Stimulated activated CD4-positive, alpha-beta T cell treated with anti-CD3 and anti-CD28 coated beads, Interleukin-12 subunit alpha, Interleukin-12 subunit beta, amount 100 ng/mL, for 24 hours (primary cell): ENCODE results near the gene ZEB2.

Experiments
- DNase-seq, 2 experiments: peaks; one replicate each; pipeline ENCODE4 v3.0.0-alpha.2; 2020; ENCODE audit warnings: low read depth in 2 of 2

Gene ZEB2

DNA sequence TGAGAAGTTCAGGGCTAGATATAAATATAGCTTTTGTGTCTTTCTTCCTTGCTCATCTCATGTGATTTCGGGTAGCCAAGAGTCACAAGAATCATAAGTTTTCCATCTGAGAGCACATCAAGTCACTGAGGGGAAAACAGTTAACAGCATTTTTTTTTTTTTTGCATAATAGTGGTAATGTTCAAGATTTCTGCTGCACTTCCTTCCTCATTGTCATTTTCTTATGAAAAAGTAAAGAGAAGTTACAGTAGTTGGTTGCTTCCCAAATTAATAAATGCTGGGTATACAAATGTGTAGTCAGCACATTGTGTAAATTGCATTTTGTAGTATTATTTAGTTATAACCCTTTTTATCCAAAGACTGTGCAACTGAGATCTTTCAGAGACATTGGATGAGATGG, 93.6 kb downstream of the ZEB2 start:
- no peak for DNase-seq

DNA sequence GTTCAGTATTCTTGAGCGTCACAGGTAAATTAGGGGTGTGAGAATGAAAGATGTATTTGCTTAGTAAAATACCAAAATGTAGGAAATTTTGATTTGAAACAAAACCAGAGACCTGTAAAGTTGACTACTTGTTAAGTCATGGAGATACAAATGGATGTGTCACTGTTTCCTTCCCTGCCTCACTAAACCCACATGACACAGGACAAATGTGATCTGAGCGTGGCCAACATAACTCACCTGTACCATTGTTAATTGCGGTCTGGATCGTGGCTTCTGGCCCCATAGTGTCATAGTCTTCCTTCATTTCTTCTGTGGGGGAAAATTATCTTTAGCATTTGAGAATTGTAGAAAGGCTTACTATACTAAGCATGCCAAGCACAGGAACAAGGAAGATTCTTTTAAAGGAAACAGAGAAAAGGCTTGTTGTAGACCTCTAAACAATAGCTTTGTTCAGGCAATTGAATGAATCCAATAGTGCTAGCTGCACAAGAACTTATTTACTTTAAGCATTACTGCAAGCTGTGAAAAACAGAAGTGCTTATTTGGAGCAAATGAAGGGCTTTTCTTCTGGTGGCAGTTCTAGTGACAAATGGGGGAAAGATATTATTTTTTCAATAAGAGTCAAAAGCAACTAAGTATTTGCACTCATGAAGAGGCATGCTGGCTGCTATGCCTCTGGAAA, 95.2 kb downstream of the ZEB2 start:
- DNase-seq, result peak in 1 of 2 experiments; percentile 4

DNA sequence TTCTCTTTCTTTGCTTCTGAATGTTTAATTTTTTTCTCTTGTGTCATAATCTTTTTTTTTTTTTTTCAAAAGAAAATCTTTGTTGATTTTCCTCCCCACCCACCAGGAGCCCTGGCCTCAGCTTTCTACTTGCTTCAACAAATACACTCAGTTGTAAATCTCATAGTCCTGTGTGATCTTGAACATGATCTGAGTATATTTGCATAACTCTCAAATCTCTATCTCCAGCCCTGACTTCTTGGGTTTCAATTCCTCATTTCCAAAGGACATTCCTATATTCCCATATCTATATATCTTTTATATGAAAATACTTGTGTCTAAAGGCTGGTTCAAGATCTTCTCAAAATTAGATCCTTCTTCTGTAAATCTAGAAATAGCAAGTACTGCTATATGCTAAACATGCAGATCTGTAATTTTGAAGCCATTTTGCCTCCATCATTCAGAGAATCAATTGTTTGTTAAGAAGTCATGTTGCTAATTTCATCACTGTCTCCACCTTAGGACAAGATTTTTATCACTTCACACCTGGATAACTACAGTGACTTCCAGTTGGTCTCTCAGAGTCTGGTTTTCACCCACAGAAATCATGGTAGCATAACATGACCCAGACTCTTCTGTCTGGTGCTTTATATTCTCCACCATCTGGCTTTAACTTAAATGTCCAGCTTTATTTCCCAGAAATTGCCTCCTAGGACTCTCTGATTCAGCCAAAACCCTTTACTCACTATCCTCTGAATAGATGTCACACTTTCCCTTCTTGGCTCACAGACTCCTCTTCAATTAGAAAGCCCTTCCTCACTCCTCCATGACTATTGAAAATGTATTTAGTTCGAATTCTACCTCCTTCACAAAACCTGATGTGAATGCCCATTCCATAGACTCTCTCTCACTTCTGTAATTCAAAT, 98.1 kb downstream of the ZEB2 start:
- DNase-seq, result no peak

DNA sequence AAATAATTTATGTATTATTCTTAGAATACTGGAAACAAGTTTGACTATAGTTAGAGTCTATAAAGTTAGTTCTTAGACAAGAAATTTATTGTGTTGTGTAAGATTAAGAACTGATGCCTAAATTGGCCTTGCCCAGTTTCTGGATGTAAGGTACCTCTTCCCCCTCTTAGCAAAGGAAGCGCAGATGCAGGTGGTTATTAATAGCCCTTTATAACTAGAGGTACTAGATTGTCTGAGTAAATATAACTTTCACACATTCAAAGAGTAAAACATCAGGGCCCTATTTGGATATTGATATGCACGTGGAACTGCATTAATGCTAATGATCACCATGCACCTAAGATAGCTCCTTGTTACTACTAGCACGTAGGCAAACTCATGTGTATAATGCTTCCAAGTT, 100.7 kb downstream of the ZEB2 start:
- DNase-seq, result no peak

DNA sequence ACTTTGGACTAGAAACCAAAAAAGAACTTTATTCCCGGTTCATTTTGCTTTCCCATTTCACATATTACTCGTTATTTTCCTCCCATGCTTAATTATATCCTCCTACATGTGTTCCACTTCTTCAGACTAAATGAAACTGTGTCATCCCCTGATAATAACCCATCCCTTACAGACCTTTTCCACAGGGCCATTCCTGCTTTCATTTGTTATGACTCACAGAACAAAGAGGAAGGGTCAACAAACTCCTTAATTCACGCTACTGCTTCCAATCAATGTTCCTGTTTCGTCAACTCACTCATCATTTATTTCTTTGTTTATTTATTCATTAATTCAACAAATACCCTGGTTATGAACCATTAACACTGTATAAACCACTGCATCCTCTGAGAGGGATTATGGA, 104.5 kb downstream of the ZEB2 start:
- DNase-seq, result no peak

DNA sequence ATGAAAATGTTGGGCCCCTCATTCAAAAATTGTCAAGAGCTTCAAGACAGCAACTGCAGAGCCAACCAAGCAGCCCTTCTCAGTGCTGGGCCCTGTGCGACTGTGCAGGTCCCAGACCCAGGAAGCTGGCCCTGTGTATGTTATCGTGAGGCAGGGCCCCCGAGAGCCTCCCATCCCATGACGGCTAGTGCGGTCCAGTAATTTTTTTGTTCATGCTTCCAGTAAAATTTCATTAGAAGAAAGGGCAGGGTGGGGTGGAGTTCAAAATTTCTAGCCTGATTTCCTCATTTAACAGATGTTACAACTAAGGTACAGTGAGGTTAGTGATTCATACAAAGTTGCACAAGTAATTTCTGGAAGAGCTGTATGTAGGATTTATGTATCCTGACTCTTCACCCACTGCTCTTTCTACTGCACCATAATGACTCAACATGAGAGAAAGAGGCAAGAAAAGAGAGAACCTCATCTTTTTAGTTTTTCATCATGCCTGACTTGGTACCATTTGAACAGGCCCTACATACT, 105.5 kb downstream of the ZEB2 start:
- peak in 1 of 2 experiments; percentile 8 for DNase-seq

DNA sequence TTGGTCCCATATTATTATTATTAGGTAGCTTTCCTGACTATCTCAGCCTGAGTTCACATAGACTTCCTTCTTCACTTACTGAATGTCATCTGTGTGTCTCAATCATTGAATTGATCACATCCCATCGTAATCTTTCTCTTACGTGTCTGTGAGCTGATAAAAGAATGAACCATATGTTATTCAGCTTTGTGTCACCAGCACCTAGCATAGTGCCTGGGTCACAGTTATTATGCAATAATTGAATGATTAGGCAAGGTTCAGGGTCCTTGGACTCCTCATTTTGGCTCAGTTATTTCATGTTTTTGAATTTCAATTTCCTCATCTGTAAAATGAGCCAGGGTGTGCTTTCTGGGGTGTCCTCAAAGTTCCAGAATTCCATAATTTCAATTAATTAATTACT, 107.2 kb downstream of the ZEB2 start:
- DNase-seq, result no peak

DNA sequence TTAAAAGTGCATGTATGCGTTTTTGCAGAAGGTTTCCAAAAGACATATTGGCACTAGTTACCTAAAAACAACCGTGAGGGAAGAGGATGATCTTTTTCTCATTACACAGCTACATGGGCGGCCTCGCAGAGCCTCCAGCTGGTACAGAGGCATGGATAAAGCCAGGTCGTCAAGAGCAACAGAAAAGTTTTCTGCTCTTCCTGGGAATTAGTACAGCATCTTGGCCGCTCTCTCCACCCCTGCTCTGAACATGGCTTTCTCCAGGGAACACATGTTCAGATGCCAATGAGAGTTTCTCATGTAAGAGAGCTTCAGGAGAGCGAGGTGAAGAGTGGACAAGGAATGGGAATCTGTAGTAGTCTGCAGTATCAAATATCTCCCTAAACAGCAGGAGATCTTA, 108.4 kb downstream of the ZEB2 start:
- DNase-seq, result no peak

DNA sequence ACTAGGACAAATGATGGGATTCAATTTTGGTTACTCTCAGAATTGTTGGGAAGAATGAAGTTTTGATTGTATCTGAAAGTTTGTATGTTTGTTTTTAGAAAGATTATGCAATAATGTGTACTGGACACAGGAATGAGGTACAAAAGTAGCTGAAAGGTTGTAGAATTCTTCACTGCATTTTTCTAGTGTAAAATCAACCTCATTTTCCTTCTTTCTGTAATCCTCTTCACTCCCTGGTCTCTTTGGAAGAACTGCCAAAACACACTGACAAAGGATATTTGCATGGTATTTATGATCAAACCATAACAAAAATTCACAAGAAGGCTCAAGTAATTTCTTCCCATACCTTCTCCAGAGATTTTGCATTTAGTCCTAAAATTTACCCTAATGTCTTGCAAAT, 110.7 kb downstream of the ZEB2 start:
- no peak for DNase-seq

DNA sequence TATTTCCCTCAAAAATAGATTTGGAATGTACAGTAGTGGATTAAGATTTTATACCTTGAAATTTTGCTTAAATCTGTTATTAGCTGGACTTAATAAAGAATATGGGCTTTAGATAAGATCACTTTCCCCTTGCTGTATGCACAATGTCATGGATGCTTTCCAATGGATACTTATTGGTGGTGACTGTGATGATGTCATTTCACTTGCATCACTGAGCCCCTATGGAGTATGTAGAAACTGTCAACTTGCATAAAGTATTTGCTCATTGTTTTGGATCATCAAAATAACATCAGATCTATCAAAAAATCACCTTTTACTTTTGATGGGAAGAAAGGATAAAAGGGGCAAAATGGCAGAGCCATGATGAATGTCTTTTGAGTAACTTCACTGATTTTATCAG, 112.7 kb downstream of the ZEB2 start:
- no peak for DNase-seq

DNA sequence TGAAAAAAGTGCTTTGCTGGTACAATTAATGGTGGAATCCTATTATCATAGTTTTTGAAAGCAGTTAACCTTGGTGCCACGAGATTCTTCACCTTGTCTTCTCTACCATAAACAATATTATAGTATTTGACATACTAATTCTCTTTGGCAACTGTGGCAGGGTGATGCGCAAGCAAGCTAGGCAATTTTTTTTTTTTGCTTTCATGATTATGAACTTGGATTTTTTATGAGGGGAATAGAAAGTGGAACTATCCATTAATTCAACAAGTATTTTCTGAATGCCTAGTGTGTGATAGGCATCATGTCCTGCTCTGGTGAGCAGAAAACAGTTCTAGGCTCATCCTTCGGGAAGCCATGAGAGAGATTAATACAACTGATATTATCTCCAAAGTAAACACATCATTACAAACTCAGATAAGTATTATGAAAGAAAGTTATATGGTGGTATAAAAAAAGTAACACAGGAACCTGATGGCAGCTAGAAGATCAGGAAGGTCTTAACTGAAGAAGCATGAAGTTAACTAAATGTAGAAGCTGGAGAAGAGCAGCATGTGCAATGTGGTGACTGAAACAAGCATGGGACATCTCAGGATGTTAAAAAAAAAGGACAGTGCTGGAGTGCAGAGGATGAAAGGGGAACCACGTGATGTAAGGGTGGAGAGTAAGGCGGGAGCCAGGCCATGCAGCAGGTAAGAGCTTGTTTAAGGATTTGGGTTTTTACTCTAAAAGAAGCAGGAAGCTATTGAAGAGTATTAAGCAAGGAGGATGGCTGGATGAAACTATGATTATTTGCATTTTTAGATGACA, 113.7 kb downstream of the ZEB2 start:
- DNase-seq, result no peak

DNA sequence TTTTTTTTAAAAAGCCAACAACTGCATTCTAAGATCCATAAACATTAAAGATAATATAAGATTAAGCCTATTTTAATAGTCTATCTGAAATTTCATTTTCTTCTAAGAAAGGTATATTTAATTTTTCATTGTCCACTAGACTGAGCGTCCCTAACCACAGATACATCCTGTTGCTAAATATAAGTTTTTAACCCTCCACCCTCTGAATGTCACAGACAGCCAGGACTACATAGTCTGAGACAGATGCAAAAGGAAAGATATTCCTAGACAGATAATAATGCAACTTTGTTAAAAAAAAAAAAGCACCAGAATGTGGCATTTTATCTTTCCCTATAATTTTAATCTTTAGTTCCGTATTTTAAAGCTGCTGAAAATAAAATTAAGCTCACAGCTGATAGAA, 114.6 kb downstream of the ZEB2 start:
- no peak for DNase-seq

DNA sequence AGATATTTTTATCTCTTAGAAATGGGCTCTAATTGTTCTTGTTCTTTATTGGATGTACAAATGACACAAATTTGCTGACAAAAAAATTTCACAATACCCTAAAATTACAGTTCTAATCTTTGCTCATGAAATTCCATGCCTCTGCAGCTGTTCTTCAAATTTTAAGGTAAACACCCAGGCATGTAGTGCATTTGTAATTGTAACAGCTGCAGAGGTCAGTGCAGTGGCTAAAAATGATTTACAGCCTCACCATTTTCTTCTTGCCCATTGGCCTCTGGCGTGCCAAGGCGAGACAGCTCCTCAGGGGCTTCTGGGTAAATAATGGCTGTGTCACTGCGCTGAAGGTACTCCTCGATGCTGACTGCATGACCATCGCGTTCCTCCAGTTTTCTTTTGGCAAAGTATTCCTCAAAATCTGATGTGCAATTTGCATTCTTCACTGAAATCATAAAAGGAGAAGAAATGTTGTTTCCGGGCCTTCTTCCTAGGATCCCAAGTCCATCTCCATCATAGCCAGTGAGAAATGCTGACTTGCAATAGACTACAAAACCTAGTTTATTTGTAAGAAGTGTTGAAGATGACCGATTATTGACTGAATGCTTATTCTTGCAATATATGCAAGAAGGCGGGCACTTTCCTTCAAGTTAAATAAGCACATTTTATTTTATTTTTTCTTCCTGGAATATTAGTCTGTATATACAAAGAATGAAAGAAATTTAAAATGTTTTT, 115.2 kb downstream of the ZEB2 start:
- no peak for DNase-seq

DNA sequence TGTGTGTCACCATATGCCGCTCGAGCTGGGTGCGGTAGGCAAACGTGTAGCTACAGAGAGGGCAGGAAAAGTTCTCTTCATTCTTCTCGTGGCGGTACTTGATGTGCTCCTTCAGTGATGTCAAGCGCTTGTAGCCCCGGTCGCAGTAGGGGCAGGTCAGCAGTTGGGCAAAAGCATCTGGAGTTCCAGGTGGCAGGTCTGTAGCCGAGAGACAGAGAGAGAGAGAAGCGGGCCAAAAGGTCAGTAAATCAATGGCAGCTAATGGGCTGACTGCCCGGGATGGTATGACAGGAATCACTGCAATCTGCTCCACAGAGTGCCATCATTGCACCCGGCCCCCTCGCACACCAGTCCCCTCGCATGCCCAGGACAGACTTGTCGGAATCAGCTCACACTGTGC, 116.0 kb downstream of the ZEB2 start:
- DNase-seq, result no peak

DNA sequence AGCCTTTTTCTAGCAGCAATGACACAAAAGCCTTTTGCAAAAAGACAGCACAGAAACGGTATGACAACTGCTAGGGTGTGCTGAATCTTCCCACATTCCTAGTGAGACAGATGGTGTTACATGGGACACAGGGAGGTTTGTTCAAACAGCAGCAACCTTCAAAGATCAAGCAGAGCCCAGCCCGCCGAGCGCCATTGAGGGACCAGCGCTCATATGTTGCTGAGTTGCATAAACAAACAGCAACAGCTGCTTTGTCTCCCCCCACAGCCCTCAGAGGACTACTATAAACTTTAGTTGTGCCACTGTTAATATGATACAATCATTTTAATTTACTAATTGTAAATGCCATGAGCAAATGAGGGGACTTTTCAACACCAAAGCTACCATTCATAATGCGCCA, 117.7 kb downstream of the ZEB2 start:
- no peak for DNase-seq

DNA sequence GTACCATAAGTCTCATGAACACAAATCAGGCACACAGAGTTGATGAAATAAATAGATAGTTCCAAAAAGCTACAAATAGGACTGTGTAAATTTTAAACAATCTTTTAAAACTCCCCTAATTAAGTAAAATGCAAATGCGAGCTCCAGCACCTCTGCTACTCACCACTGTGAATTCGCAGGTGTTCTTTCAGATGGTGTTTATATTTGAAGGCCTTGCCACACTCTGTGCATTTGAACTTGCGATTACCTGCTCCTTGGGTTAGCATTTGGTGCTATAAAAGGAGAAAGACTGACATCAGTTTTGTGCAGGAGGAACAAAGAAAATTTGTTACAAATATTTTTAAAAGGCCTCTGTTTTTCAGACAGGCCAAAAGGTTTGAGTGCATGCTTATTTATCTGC, 118.9 kb downstream of the ZEB2 start:
- no peak for DNase-seq

DNA sequence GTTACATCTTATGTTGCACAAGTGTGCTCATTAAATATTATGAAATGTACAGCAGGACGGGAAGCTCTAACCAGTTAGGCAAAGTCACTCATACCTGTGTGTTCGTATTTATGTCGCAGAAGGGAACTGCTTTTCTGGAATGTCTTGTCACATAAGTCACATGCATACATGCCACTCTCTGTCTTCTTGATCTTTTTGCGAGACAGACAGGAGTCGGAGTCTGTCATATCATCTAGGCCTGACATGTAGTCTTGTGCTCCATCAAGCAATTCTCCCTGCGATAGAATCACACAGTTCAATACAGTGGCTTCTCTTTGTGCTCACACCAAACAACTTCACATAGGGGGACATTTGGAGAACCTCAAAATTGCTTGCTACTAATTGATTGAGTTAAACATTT, 123.6 kb downstream of the ZEB2 start:
- no peak for DNase-seq

DNA sequence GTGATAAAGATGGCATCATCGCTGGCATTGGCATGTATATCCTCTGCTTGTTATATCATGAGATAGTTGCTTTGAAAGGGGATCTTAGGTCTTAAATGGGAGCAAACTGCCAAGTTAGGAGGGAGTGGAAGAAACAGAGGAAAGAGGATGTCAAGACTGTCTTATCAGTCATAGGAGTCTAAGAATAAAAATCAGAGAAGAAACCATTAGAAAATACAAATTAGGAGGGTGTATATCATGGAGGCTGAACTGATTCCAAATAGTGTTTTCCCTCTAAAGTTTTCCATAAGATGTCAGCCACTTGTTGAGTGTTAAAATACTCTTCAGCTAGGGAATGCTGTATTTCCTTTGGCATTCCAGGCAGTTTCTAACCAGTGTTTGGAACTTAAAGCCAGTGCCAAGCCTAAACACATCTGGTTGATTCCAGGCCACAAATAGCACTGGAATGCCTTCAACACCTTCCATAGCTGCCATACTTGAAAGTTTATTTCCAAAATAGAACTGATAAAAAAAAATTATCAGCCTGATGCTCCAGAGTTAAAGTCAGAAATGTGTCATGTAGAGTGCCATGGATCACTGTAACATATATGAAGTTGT, 129.4 kb downstream of the ZEB2 start:
- DNase-seq, result no peak

DNA sequence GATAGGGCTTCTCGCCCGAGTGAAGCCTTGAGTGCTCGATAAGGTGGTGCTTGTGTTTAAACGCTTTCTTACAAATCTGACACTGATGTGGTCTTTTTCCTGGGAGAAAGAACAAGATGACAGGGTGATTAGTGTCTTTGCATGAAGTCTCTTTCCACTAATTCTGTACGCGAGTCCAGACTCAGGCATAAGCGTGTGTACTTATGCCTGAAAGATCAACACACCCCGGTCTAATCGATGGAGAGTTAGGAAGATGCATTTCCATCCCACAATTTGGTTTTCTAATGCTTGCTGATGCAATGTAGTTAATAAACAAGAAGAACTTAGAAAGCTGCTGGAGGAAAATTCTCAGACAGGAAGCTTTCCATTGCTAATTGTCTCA, 130.0 kb downstream of the ZEB2 start:
- no peak for DNase-seq

DNA sequence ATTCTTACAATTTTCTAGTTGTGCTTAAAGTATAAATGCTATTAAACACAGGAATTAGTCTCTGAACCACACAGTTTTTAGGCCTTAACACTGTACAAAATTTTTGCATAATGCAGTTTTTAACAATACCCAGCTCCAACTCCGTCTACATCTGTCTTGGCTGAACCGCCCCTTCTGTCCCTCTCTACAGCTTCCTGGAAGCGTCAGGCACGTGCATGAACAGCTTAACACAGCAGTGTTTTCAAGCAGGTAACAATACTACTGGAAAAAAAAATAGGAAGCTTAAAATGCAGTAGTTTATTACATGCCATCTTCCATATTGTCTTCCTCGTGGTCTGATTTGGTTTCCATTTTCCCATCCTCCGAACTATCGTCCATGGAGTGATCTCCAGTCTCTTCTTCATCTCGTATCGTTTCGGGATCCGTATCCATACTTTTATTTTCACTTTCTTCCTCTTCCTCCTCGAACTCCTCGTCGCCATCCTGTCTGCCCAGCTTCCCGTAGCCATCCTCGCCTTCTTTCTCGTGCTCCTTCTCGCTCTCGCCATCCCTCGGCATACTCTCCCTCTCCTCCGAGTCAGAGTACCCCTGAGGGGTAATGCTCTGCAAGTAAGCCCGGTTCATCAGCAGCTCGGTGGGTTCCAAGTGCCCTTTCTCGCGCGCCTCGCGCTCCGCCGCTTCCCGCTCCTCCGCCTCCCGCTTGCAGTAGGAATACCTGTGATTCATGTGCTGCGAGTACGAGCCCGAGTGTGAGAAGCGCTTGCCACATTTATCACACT, 130.6 kb downstream of the ZEB2 start:
- DNase-seq, result no peak
